NCI-H2107 treated with DMSO at 0.1 percent for 48 hours (cell line): ENCODE data around the gene ARHGEF38.
"Not testable (repeated sequence)": the region's sequence is repeated elsewhere in the genome, so short reads cannot be mapped to it uniquely, and the experiment has no call there.

Experiments used
- DNase-seq: peaks from one replicate; lab custom pipeline; 2025; ENCODE audit not compliant: unreplicated experiment; lab: John Stamatoyannopoulos, UW

ARHGEF38 gene

DNA sequence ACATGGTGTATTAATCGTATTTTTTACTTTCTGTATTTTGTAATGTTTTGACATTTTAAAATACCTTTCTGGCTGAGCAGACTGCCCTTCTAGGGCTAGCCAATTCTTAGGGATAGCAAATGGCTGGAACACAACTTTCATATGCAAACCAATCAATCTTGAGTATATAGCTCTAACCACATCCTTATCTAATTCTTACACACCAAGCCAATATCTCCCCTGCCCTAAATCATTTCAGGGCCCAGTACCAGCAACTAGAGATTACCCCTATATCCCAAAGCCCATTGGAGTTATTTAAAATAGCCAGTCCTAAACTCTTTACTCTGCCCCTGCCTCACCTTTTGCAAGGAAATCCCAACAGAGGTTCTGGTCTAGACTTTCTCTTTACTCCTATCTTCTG lies 97.8 kb downstream of the ARHGEF38 start:
- no peak for DNase-seq

DNA sequence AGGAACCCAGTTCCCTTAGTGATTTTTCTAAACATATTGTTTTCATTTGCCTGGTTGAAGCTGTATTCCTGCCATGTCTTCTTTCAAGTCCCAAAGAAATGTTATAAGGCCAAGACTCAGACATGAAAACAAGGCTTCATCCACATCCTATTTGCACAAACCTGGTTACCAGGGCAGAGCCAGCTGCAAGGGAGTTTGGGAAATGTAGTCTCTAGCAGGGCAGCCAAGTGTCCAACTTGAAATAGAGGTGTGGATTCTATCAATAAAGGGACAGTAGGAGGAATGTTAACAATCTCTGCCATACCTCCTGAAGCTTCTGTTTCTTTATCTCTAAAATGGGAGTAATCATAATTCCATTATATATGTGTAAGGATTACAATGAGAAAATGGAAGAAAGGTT lies 99.5 kb downstream of the ARHGEF38 start:
- no peak for DNase-seq

DNA sequence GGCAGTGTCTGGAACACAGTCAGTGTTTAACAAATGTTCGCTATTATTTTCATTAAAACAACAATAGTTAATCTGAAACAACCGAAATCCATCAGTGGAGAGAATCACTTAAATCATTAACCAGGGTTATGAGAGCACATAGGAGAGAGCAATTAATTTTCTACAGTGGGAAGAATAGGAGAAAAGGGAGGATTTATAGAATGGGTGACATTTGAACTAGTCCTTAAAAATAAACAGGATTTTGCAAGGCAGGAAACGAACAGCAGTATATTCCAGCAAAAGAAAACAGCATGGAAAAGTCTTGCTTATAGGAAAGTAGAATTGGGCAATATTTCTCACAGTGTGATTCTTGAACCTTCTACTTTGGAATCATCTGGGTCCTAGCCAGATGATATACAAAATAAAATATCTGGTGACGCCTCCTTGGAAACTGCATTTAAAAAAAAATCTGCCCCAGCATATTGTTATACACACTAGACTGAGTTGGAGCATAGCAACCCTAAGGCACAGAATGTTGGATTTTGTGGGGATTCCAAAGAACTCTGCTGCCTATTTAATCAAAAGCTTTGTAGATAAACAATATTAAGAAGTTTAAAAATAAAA lies 100.0 kb downstream of the ARHGEF38 start:
- no peak for DNase-seq

DNA sequence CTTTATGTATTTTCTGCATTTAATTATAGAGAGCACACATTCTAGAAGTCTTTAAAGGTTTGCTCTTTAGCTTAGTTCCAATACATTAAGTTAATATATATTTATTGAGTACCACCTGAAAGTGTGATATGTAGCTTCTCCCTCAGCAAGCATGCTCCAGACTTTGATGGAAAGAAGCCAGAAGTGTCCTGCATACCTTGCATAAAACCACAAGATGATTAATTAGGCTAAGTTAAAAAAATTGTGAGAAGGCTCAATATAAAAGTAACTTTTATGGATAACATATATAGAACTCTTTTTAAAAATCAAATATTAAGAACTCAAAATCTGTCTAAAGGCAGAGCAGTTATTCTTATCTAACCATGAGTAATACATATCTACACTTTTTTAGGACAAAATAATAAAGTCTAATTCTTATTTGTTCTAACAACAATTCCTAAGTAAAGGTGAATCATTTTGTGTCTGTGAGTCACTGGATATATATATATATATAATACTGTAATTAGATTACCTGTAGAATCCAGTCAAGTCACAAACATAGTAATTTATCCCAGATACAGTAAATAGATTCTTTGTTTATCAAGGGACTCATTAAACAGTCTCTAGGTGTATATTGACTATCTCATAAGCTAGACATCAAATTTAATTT lies 104.8 kb downstream of the ARHGEF38 start:
- DNase-seq: no peak

DNA sequence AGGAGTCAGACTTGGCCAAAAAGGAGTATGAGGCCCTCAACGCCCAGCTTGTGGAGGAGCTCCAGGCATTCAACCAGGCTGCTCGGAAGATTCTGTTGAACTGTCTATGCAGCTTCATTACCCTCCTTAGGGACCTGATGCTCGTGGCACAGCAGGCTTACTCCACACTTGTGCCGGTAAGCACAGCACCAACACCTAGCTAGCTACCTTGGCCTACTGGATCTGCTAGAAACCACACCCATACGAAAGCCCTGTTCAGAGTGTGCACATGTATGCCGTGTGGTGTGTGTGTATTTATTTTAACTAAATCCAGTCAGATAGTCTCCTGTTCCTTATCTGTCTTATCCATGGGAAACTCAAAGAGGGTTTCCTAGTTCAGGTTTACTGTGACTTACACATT lies 106.8 kb downstream of the ARHGEF38 start:
- DNase-seq: no peak

DNA sequence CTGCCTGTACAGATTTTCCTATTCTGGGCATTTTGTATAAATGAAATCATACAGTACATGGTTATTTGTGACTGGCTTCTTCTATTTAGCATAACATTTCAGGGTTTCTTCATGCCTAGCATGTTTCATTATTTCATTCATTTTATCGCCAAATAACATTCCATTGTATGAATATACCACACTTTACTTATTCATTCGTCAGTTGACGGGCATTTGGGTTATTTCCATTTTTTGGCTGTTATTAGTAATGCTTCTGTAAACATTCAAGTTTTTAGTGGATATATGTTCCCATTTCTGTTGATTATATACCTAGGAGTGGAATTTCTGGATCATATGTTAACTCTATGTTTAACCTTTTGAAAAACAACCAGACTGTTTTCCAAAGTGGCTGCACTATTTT lies 108.6 kb downstream of the ARHGEF38 start:
- no peak for DNase-seq

DNA sequence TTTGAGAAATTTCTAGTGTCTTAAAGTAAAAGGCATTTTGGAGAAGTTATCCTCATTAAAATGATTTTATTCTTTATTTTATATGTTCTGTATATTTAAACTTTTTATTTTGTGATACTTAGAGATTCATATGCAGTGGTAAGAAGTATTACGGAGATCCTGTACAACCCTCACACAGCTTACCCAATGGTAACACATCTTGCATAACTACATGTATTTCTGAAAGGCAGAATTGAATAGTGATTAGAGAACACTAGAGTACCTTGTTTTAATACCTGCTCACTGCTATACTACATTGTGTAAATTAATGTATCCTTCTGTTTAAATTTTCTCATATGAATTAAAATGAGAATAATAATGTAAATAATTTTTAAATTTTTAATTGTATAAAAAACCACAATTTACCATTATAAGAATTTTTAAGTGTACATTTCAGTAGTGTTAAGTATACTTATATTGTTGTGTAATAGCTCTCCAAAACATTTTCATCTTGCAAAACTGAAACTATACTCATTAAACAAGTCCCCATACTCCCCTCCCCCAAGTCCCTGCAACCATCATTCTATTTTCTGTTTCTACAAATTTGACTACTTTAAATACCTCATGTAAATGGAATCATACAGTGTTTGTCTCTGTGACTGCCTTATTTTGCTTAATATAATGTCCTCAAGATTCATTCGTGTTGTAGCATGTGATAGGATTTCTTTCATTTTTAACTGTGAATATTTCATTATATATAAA lies 110.7 kb downstream of the ARHGEF38 start:
- DNase-seq: no peak

DNA sequence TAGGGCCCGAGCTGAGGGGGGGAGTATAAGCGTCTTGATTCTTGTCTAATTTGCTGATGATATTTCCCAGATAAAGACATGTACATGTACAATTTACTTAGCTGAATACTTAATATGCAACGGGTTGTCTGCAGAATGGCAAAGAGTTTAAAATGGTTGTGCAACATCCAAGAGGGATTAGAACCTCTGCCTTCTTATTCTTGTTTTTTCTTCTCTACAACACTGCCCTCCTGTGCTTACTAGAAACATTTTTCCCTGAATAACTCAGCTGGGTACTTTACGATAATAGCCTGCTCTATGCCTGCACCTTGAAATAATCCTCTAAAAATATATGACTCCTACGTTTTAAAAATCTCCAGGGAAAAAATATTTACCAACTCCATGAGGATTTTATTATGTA lies 114.3 kb downstream of the ARHGEF38 start:
- DNase-seq: peak; percentile 3

DNA sequence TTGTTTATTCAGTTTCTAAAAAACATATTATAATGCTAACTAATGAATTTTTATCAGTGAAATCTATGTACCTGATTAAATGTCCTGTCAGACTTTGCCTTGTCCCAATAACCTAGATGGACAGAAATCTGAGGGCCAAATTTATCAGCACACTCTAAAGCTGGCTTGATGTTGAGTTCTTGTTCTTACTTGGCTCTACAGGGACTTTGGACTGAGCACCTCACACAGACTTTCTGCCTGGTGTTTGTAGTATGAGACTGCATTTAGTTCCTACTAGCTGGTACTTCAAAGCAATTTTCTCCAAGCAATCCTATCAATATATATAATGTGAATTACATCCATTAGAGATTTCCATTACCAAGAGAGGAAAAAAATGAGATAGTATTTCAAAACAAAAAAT lies 118.3 kb downstream of the ARHGEF38 start:
- no peak for DNase-seq

DNA sequence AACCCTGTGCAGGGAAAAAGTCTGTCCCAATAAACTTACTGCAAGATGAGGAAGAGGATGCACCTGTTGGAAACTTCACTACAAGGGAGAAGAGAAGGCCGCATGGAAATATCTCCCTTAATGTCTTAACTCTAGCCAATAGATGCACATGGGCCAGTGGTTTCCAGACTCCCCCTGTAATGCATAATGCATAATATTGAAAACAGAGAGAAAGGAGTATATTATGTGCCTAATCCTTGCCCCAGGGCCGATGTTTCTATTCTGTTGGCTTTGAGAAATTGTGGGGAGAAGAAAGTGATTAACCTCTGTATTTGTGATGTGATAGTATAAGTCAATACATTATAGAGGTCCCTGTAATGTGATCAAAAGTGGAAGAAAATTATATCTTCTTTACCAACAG lies 118.9 kb downstream of the ARHGEF38 start:
- DNase-seq: no peak

DNA sequence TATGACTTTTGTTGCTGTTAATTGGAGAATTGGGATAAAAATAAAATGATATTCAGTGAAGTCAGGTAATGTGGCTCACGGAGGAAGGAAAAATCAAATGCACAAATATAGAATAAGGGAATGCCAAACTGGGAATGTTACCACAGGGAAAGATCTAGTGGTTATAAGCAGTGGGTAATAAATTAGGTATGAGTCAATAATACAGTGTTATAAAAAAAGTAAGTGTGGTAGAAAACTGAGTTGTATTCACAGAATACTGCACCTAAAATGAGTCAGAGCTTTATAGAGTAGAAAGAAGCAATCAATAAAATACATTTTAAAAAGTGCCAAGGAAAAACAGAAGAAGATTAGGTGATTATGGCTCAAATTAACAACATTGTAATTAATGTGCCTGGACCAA lies 121.6 kb downstream of the ARHGEF38 start:
- DNase-seq: no peak

DNA sequence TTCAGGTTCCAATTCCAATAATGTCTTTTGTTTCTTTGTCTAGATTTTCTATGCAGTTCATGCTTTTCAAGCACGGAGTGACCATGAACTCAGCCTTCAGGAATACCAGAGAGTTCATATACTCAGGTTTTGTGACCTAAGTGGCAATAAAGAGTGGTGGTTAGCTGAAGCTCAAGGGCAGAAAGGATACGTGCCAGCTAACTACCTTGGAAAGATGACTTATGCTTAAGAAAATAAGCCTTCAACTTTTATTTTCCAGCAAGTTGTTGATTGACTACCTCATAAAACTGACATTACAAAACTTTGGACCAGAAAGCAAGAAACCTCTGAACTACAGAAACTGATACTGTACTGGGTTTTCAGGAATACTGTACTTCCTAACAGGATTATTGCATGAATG lies 125.3 kb downstream of the ARHGEF38 start:
- DNase-seq: no peak

DNA sequence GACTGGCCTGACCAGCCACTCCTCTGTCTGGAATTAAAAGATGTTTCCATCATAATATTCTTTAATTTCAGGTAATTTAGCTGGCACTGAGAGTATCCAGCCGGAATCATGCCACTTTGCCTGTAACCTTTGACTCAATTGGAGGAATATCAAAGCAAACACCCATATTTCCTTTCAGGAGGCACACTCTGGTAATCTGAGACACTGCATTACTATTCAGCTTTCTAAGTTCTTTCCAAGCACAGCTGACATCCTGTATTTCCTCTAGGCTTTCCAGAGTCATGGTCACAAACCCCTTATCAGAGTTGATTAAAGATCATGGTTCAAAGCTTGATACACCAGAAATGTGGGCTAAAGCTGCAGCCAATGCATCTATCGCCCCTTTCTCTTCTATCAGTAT lies 126.8 kb downstream of the ARHGEF38 start:
- DNase-seq: peak; percentile 1

DNA sequence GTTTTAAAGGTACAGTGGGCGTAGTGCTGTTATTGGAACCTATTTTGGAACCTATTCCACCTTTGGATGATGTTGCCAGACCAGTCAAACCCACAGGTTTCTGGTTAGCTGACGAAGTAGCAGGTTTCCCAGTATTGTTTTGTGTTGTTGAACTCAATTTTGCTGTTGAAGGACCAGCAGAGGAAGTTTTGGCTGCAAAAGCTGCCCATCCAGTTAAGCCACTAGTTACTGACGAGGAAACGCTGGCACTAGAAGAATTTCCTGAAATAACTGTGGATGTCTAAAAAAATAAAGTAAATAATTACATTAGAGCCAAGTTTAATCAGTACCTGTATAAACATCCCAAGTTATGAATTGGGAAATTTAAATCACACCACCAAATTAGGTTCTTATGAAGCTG lies 130.6 kb downstream of the ARHGEF38 start:
- no peak for DNase-seq

DNA sequence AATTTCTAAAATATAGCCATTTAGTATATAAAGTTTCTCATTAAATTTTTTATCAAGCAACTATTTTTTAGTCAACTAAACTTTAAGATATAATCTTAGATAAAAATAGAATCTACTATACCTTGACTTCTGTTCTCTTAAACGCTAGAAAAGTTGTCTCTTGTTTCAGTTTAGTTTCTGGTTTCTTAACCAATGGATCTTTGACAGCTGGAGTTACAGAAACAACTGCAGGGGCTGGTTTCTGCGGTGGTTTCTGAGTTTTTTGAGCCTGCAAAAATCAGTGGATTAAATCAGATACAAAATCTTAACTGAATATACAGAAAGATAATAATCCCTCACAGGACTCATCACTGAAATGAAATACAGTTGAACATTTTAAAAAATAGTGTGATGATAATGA lies 134.2 kb downstream of the ARHGEF38 start:
- DNase-seq: no peak

DNA sequence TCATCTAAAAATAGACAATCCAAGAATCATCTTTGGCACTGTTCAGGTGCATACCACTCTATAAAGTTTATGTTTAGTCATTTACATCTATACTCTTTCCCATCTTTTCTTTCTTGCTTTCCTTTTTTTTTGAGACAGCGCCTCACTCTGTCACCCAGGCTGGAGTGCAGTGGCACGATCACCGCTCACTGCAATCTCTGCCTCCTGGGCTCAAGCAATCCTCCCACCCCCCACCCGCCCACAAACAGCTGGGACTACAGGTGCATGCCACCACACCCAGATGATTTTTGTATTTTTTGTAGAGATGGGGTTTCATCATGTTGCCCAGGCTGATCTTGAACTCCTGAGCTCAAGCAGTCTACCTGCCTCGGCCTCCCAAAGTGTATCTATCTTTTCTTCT lies 142.4 kb downstream of the ARHGEF38 start:
- not testable (repeated sequence) for DNase-seq

DNA sequence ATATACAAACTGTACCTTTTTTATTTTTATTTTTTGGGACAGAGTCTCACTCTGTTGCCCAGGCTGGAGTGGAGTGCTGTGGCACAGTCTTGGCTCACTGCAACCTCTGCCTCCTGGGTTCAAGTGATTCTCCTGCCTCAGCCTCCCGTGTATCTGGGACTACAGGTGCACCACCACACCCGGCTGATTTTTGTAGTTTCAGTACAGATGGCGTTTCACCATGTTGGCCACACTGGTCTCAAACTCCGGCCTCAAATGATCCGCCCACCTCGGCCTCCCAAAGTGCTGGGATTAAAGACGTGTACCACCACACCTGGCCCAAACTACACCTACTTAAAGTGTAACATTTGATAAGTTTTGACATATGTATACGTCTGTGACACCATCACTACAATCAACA lies 143.4 kb downstream of the ARHGEF38 start:
- not testable (repeated sequence) for DNase-seq

DNA sequence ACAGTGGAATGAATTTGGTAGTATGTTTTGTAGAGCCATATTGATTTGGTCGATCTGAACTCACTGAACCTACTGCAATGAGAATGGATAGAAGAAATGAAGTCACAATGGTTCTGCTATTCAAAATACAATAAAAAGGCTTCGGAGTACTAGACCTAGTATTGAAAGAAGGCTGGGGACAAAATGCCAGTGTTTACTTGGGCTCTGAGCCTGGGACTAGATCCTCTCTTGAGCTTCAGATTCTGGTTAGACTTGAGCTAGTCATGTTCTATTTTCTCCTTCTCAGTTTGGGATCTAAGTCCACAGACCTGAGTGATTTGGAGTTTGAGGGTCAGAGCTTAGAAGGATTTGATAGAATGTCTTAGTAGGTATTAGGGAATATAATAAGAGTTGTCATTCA lies 146.2 kb downstream of the ARHGEF38 start:
- DNase-seq: no peak

DNA sequence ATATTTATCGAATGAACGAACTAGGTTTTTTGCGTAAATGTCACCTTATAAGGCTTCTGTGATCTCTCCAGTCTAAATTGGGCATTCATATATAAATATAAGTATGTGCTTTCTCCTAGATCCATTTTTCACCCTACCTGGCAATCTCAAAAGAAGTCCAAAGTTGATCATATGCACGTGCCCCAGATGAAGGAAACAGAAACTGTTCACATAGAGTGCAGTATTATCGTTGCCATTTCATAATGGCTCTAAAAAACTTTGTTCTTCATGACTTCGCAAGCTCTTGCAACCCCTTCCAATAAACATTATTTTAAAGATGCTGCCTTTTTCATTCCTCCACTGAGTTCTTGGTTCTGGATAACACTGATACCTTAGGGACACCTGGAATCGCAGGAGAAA lies 155.4 kb downstream of the ARHGEF38 start:
- DNase-seq: no peak

DNA sequence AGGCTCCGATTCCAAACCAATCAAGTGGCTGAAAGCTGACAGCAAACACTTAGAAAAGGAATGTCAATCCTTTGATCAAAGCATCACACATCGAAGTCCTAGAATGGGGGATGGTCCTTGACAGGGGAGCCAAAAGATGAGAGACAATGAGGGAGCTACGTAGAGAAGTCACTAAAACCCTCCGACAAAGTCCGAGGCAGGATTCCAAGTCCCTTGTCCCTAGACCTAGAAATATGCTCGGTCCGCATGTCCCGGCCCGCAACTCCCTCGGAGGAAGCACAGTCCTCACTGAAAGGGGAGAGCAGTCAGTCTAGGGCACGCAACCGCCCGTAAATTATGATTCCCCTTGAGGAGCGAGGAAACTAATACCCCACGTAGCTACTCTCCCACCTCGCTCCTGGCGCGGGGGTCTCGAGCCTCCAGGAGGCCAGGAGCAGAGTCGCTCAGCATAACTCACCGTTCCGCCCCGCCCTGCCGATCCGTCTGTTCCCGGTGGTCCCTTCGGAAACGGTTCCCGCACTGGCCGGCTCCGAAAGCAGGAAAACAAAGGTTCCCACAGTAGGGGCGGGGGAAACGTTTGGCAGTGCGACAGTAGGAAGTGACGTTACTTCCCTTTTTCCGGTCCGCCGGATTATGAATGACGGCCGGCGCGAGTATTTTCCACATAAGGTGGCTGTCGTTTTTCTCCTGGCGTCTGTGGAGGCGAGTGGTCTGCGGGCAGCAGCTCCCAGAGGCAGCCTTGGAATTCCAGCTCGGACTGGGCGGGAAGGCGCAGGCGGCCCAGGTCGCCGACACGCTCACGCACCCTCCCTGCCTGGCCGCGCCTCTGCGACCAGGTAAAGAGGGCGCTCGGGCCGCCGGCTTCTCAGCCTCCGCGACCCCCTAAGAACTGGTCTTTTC lies 156.0 kb downstream of the ARHGEF38 start, which contains the start of the genes GSTCD and INTS12:
TSS of gene GSTCD (plus strand) at position 604 of the 900 bp plus-strand sequence. CDS start 8,830 bp downstream, outside the sequence.
TSS of gene INTS12 (minus strand) at position 509 of the 900 bp plus-strand sequence. CDS start 8,684 bp downstream, outside the sequence.
- DNase-seq: peak; percentile 45

DNA sequence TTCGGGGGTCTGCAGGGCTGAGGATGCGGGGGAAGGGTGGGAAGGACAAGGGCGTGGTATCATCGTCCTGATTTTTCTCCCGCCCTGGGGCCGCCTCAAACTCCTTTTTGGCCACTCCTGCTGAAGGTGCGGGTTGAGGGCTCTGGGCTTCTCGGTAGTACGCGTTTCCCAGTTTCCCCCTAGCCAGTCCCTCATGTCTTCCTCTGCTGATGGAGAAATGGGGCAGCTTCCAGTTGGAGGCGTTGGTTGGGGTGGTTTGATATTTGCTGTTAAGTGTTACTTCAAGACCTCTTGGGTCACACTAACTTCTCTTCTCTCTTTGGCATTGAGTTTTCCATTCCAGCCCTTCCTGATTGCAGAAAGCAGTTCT lies 156.6 kb downstream of the ARHGEF38 start:
- DNase-seq: peak; percentile 4
